ENCODE data around the gene CHST10. TPM values are rescaled to one million over a fixed set of nuclear protein-coding genes. Genes with fewer than 3 reads are reported as not detected.
A peak's percentile ranks its signal among the peaks of the same experiment; 100 is the strongest.

The CHST10 gene
- total RNA-seq, 1 donor from 2014 or later = 11.1 TPM

- H3K27ac Mint-ChIP-seq (ENCODE audit: unreplicated experiment) = peak overlapping the region; percentile 57
- TF ChIP-seq CTCF (IDR thresholded peaks at IDR 0.05) = no peak
- H3K4me1 Mint-ChIP-seq (ENCODE audit: low read depth) = peaks cover 21% of the 10 kb centered on the region
- peak overlapping the region; percentile 93 for H3K4me3 Mint-ChIP-seq (ENCODE audit: unreplicated experiment)
- no peaks in the 10 kb centered on the region for H3K27me3 Mint-ChIP-seq (ENCODE audit: low read depth)
- peaks cover 2% of the 10 kb centered on the region for H3K36me3 Mint-ChIP-seq (ENCODE audit: low read depth)
- no peak for DNase-seq (ENCODE audit: low spot score)
- no peaks in the 10 kb centered on the region for H3K9me3 Mint-ChIP-seq (ENCODE audit: low read depth)
Observed at GRCh38 chr2:100416397-100416934, 1.0 kb downstream of the CHST10 start.

- peaks cover 21% of the 10 kb centered on the region for H3K4me1 Mint-ChIP-seq (ENCODE audit: low read depth)
- H3K27me3 Mint-ChIP-seq (ENCODE audit: low read depth) = no peaks in the 10 kb centered on the region
- H3K4me3 Mint-ChIP-seq (ENCODE audit: unreplicated experiment) = no peak overlapping the region
- no peaks in the 10 kb centered on the region for H3K9me3 Mint-ChIP-seq (ENCODE audit: low read depth)
- no peak overlapping the region for H3K27ac Mint-ChIP-seq (ENCODE audit: unreplicated experiment)
- no peak for DNase-seq (ENCODE audit: low spot score)
- TF ChIP-seq CTCF (IDR thresholded peaks at IDR 0.05) = no peak
- H3K36me3 Mint-ChIP-seq (ENCODE audit: low read depth) = peaks cover 2% of the 10 kb centered on the region
Observed at GRCh38 chr2:100413571-100413970, 3.9 kb downstream of the CHST10 start.

GRCh38 chr2:100412881-100413321 is 4.6 kb downstream of the CHST10 start:
- no peak for TF ChIP-seq CTCF (IDR thresholded peaks at IDR 0.05)
- H3K36me3 Mint-ChIP-seq (ENCODE audit: low read depth) = peaks cover 2% of the 10 kb centered on the region
- no peak overlapping the region for H3K27ac Mint-ChIP-seq (ENCODE audit: unreplicated experiment)
- H3K27me3 Mint-ChIP-seq (ENCODE audit: low read depth) = no peaks in the 10 kb centered on the region
- no peak overlapping the region for H3K4me3 Mint-ChIP-seq (ENCODE audit: unreplicated experiment)
- H3K9me3 Mint-ChIP-seq (ENCODE audit: low read depth) = no peaks in the 10 kb centered on the region
- DNase-seq (ENCODE audit: low spot score) = no peak
- H3K4me1 Mint-ChIP-seq (ENCODE audit: low read depth) = peaks cover 21% of the 10 kb centered on the region

GRCh38 chr2:100412466-100412865 is 5.0 kb downstream of the CHST10 start:
- Mint-ChIP-seq H3K9me3 (ENCODE audit: low read depth) (no peaks in the 10 kb centered on the region), H3K4me1 (ENCODE audit: low read depth) (peaks cover 19% of the 10 kb centered on the region), H3K27me3 (ENCODE audit: low read depth) (no peaks in the 10 kb centered on the region), H3K4me3 (ENCODE audit: unreplicated experiment) (no peak overlapping the region), H3K27ac (ENCODE audit: unreplicated experiment) (no peak overlapping the region), H3K36me3 (ENCODE audit: low read depth) (peaks cover 2% of the 10 kb centered on the region)
- no peak for TF ChIP-seq CTCF (IDR thresholded peaks at IDR 0.05)
- DNase-seq (ENCODE audit: low spot score) = no peak

- Mint-ChIP-seq H3K4me1 (ENCODE audit: low read depth) (peaks cover 17% of the 10 kb centered on the region), H3K27ac (ENCODE audit: unreplicated experiment) (no peak overlapping the region), H3K9me3 (ENCODE audit: low read depth) (no peaks in the 10 kb centered on the region), H3K4me3 (ENCODE audit: unreplicated experiment) (no peak overlapping the region), H3K36me3 (ENCODE audit: low read depth) (peaks cover 3% of the 10 kb centered on the region), H3K27me3 (ENCODE audit: low read depth) (no peaks in the 10 kb centered on the region)
- no peak for DNase-seq (ENCODE audit: low spot score)
- TF ChIP-seq CTCF (IDR thresholded peaks at IDR 0.05) = no peak
Observed at GRCh38 chr2:100411841-100412292, 5.6 kb downstream of the CHST10 start.

All from chondrocyte (in vitro differentiated cells).